IPS DF 6.9 (cell line): Measurements from ENCODE around the gene TMEM126A.
"Not testable (repeated sequence)": the region's sequence is repeated elsewhere in the genome, so short reads cannot be mapped to it uniquely, and the experiment has no call there.

Experiments used
- DNase-seq: peaks from one replicate; pipeline ENCODE4 v3.0.0-alpha.2; 2013; ENCODE audit warnings: low read depth, low spot score
- H3K27ac ChIP-seq: one replicate; pipeline ENCODE4 v1.5.1; 2013; ENCODE audit warnings: low read length, control low read depth
- H3K27me3 ChIP-seq: 2 replicates; pipeline ENCODE4 v1.6.1; 2013; ENCODE audit warnings: mild to moderate bottlenecking, low read length; ENCODE audit not compliant: control insufficient read depth, insufficient read depth
- H3K36me3 ChIP-seq: 2 replicates; pipeline ENCODE4 v1.6.1; 2013; ENCODE audit warnings: low read length; ENCODE audit not compliant: control insufficient read depth, insufficient read depth
- H3K4me1 ChIP-seq: 2 replicates; pipeline ENCODE4 v1.6.1; 2013; ENCODE audit warnings: low read length; ENCODE audit not compliant: control insufficient read depth, insufficient read depth
- H3K4me3 ChIP-seq: 2 replicates; pipeline ENCODE4 v1.5.1; 2013; ENCODE audit warnings: mild to moderate bottlenecking, low read length
- H3K9me3 ChIP-seq: 2 replicates; pipeline ENCODE4 v1.6.1; 2013; ENCODE audit warnings: low read length, inconsistent platforms; ENCODE audit not compliant: control insufficient read depth, insufficient read depth
- WGBS: extraction: QIAGEN DNeasy Blood & Tissue Kit; methylation state at CpG from one replicate; pipeline ENCODE4 v1.1.7; 2013; ENCODE audit warnings: mixed read lengths, missing lambda C conversion rate; ENCODE audit not compliant: insufficient read length, insufficient coverage; 5-methylcytosine and 5-hydroxymethylcytosine counted together

TMEM126A gene

GRCh38 chr11:85627332-85627997, 20.3 kb upstream of the TMEM126A start, which contains the start of gene DLG2:
TSS of gene DLG2 (minus strand) at chr11:85627344.
- H3K9me3 ChIP-seq = no peaks in the 10 kb centered on the region
- no peaks in the 10 kb centered on the region for H3K27me3 ChIP-seq
- WGBS = no CpG with 5 or more reads among the region's 23 CpGs
- H3K27ac ChIP-seq = no peak within 1 kb of the TSS
- no peak for DNase-seq
- no peaks in the 10 kb centered on the region for H3K36me3 ChIP-seq
- no peaks in the 10 kb centered on the region for H3K4me1 ChIP-seq
- H3K4me3 ChIP-seq = peak within 1 kb of the TSS; percentile 71

- H3K36me3 ChIP-seq = no peaks in the 10 kb centered on the region
- H3K4me1 ChIP-seq = no peaks in the 10 kb centered on the region
- H3K27ac ChIP-seq = no peak within 1 kb of the TSS
- H3K4me3 ChIP-seq = peak within 1 kb of the TSS; percentile 93
- DNase-seq = peak; percentile 87
- WGBS = no CpG with 5 or more reads among the region's 41 CpGs
- H3K27me3 ChIP-seq = no peaks in the 10 kb centered on the region
- no peaks in the 10 kb centered on the region for H3K9me3 ChIP-seq
Measured at GRCh38 chr11:85627998-85628770, 19.6 kb upstream of the TMEM126A start, which contains the start of gene TMEM126B. TSS of gene TMEM126B (plus strand) at chr11:85628593. CDS start at chr11:85628608, 15 bp downstream.

GRCh38 chr11:85628771-85629341, 18.9 kb upstream of the TMEM126A start:
- no peaks in the 10 kb centered on the region for H3K4me1 ChIP-seq
- no peak for DNase-seq
- no peaks in the 10 kb centered on the region for H3K9me3 ChIP-seq
- H3K4me3 ChIP-seq = peak overlapping the region; percentile 93
- WGBS = no CpG with 5 or more reads among the region's 13 CpGs
- no peak overlapping the region for H3K27ac ChIP-seq
- no peaks in the 10 kb centered on the region for H3K36me3 ChIP-seq
- no peaks in the 10 kb centered on the region for H3K27me3 ChIP-seq

GRCh38 chr11:85634747-85635146, 13.0 kb upstream of the TMEM126A start:
- Histone ChIP-seq H3K4me3 (no peak overlapping the region), H3K27me3 (no peaks in the 10 kb centered on the region), H3K9me3 (no peaks in the 10 kb centered on the region), H3K36me3 (no peaks in the 10 kb centered on the region; the same call in 1 of the 2 replicates), H3K27ac (no peak overlapping the region), H3K4me1 (no peaks in the 10 kb centered on the region)
- no CpG with 5 or more reads among the region's 3 CpGs for WGBS
- no peak for DNase-seq

- Histone ChIP-seq H3K27me3 (no peaks in the 10 kb centered on the region), H3K27ac (no peak overlapping the region), H3K36me3 (no peaks in the 10 kb centered on the region), H3K4me3 (no peak overlapping the region), H3K9me3 (no peaks in the 10 kb centered on the region), H3K4me1 (no peaks in the 10 kb centered on the region)
- WGBS = no CpG with 5 or more reads among the region's 2 CpGs
- DNase-seq = no peak
Measured at GRCh38 chr11:85643191-85643614, 4.6 kb upstream of the TMEM126A start.

- WGBS = no CpG with 5 or more reads among the region's 2 CpGs
- H3K36me3 ChIP-seq = no peaks in the 10 kb centered on the region
Measured at GRCh38 chr11:85647078-85647477, 689 bp upstream of the TMEM126A start.

GRCh38 chr11:85651118-85651517, 3.4 kb downstream of the TMEM126A start:
- no peaks in the 10 kb centered on the region for H3K4me1 ChIP-seq
- no peaks in the 10 kb centered on the region for H3K9me3 ChIP-seq
- DNase-seq = no peak
- no peak overlapping the region for H3K27ac ChIP-seq
- no peaks in the 10 kb centered on the region for H3K27me3 ChIP-seq
- no peak overlapping the region for H3K4me3 ChIP-seq
- no CpG with 5 or more reads among the region's 1 CpG for WGBS
- H3K36me3 ChIP-seq = no peaks in the 10 kb centered on the region

More at GRCh38 chr11:85647078-85647477, 689 bp upstream of the TMEM126A start:
- H3K27me3 ChIP-seq = no peaks in the 10 kb centered on the region
- peak overlapping the region; percentile 52; the same call in 1 of the 2 replicates for H3K4me3 ChIP-seq
- no peaks in the 10 kb centered on the region for H3K9me3 ChIP-seq
- H3K27ac ChIP-seq = no peak overlapping the region
- no peaks in the 10 kb centered on the region for H3K4me1 ChIP-seq
- no peak for DNase-seq

GRCh38 chr11:85652786-85653447, 5.2 kb downstream of the TMEM126A start:
- peaks cover 4% of the 10 kb centered on the region; the same call in 1 of the 2 replicates for H3K36me3 ChIP-seq
- no peak overlapping the region for H3K4me3 ChIP-seq
- DNase-seq = no peak
- no peaks in the 10 kb centered on the region for H3K27me3 ChIP-seq
- H3K27ac ChIP-seq = no peak overlapping the region
- WGBS = no CpG with 5 or more reads among the region's 3 CpGs
- no peaks in the 10 kb centered on the region for H3K9me3 ChIP-seq
- no peaks in the 10 kb centered on the region for H3K4me1 ChIP-seq

GRCh38 chr11:85654343-85654742, 6.6 kb downstream of the TMEM126A start:
- not testable (repeated sequence) for H3K36me3 ChIP-seq, DNase-seq, H3K4me1 ChIP-seq, H3K27ac ChIP-seq, H3K9me3 ChIP-seq, H3K27me3 ChIP-seq, H3K4me3 ChIP-seq
- no CpG with 5 or more reads among the region's 4 CpGs for WGBS

GRCh38 chr11:85656777-85657176, 9.0 kb downstream of the TMEM126A start:
- Histone ChIP-seq H3K4me3 (no peak overlapping the region), H3K27me3 (no peaks in the 10 kb centered on the region), H3K4me1 (no peaks in the 10 kb centered on the region), H3K9me3 (no peaks in the 10 kb centered on the region), H3K27ac (no peak overlapping the region), H3K36me3 (peaks cover 4% of the 10 kb centered on the region; the same call in 1 of the 2 replicates)
- WGBS = no CpG with 5 or more reads among the region's 1 CpG
- DNase-seq = no peak
